ENCODE results near the gene MED26. TPM values are rescaled to one million over a fixed set of nuclear protein-coding genes. Genes with fewer than 3 reads are reported as not detected.

MED26 gene
- total and polyA plus RNA-seq, 2 experiments from 2014 or later: 7.4 to 15.4 TPM

DNA sequence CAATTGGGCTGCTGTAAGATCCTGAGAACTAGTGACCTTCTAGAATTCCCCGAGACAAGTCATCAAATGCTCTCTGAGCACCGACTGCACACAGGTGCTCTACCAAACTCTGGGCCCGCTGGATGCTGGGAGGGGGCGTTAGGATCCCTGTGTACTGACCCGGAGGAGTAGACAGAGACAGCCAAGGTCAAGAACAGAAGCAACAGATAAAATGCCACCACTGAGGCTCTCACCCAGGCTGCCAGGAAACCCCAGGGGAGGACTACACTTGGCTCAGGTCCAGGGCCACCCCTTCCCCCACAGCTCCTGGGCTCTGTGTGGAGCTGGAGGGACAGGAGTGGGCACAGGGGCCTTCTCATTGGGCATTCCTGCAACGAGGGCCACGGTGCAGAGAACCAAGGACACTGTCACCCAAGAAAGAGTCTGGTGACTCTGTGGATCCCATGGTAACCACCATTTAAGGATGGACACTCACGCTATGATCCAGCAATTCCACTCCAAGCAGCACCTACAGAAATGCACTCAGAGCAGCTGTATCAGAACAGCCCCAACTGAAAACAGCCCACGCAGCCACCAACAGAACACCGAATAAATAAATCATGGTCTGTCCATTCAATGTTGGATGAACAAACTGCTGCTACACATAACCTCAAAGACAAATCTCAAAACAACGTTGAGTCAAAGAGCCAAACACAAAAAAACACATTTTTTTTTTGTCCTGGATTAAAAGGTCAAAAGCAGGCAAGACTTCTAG is 39.0 kb downstream of the MED26 start:
- Histone ChIP-seq H3F3A (replicated peaks; ENCODE audit: low read depth) (0 out of 2 replicates have a peak, but pooled peaks cover 4% of the 10 kb centered on the region), H3K4me3 (no peak overlapping the region), H3K4me2 (no peak overlapping the region), H3K79me2 (replicated peaks; ENCODE audit: insufficient read depth) (peaks cover 99% of the 10 kb centered on the region), H3K27me3 (ENCODE audit: insufficient read depth) (no peaks in the 10 kb centered on the region), H3K36me3 (ENCODE audit: insufficient read depth) (no peaks in the 10 kb centered on the region), H3K4me1 (ENCODE audit: insufficient read depth) (peaks cover 46% of the 10 kb centered on the region), H3K9me2 (ENCODE audit: insufficient read depth) (no peaks in the 10 kb centered on the region), H3K27ac (ENCODE audit: low read depth) (peak overlapping the region; percentile 59; the same call in 1 of the 2 replicates), H4K20me1 (replicated peaks; ENCODE audit: insufficient read depth) (peaks cover 50% of the 10 kb centered on the region), H2AFZ (no peak overlapping the region)
- peak overlapping the region; percentile 54 for H3K27ac Mint-ChIP-seq
- ATAC-seq: no peak
- peaks cover 5% of the 10 kb centered on the region for H3K27me3 Mint-ChIP-seq (ENCODE audit: insufficient read depth, low read depth, poor library complexity)
- no peak for TF ChIP-seq POLR2AphosphoS5 (IDR thresholded peaks at IDR 0.05; ENCODE audit: low read depth)
- no peak for TF ChIP-seq NANOG (IDR thresholded peaks at IDR 0.05; ENCODE audit: borderline replicate concordance)
- no peak for TF ChIP-seq CREB1 (CRISPR knock-in tag; IDR thresholded peaks at IDR 0.05; ENCODE audit: low read depth)
- no peak for TF ChIP-seq STAT1 (IDR thresholded peaks at IDR 0.05; ENCODE audit: unreplicated experiment)
- no peak for TF ChIP-seq EZH2phosphoT487 (IDR thresholded peaks at IDR 0.05; ENCODE audit: unreplicated experiment)
- TF ChIP-seq, protein P1, sequence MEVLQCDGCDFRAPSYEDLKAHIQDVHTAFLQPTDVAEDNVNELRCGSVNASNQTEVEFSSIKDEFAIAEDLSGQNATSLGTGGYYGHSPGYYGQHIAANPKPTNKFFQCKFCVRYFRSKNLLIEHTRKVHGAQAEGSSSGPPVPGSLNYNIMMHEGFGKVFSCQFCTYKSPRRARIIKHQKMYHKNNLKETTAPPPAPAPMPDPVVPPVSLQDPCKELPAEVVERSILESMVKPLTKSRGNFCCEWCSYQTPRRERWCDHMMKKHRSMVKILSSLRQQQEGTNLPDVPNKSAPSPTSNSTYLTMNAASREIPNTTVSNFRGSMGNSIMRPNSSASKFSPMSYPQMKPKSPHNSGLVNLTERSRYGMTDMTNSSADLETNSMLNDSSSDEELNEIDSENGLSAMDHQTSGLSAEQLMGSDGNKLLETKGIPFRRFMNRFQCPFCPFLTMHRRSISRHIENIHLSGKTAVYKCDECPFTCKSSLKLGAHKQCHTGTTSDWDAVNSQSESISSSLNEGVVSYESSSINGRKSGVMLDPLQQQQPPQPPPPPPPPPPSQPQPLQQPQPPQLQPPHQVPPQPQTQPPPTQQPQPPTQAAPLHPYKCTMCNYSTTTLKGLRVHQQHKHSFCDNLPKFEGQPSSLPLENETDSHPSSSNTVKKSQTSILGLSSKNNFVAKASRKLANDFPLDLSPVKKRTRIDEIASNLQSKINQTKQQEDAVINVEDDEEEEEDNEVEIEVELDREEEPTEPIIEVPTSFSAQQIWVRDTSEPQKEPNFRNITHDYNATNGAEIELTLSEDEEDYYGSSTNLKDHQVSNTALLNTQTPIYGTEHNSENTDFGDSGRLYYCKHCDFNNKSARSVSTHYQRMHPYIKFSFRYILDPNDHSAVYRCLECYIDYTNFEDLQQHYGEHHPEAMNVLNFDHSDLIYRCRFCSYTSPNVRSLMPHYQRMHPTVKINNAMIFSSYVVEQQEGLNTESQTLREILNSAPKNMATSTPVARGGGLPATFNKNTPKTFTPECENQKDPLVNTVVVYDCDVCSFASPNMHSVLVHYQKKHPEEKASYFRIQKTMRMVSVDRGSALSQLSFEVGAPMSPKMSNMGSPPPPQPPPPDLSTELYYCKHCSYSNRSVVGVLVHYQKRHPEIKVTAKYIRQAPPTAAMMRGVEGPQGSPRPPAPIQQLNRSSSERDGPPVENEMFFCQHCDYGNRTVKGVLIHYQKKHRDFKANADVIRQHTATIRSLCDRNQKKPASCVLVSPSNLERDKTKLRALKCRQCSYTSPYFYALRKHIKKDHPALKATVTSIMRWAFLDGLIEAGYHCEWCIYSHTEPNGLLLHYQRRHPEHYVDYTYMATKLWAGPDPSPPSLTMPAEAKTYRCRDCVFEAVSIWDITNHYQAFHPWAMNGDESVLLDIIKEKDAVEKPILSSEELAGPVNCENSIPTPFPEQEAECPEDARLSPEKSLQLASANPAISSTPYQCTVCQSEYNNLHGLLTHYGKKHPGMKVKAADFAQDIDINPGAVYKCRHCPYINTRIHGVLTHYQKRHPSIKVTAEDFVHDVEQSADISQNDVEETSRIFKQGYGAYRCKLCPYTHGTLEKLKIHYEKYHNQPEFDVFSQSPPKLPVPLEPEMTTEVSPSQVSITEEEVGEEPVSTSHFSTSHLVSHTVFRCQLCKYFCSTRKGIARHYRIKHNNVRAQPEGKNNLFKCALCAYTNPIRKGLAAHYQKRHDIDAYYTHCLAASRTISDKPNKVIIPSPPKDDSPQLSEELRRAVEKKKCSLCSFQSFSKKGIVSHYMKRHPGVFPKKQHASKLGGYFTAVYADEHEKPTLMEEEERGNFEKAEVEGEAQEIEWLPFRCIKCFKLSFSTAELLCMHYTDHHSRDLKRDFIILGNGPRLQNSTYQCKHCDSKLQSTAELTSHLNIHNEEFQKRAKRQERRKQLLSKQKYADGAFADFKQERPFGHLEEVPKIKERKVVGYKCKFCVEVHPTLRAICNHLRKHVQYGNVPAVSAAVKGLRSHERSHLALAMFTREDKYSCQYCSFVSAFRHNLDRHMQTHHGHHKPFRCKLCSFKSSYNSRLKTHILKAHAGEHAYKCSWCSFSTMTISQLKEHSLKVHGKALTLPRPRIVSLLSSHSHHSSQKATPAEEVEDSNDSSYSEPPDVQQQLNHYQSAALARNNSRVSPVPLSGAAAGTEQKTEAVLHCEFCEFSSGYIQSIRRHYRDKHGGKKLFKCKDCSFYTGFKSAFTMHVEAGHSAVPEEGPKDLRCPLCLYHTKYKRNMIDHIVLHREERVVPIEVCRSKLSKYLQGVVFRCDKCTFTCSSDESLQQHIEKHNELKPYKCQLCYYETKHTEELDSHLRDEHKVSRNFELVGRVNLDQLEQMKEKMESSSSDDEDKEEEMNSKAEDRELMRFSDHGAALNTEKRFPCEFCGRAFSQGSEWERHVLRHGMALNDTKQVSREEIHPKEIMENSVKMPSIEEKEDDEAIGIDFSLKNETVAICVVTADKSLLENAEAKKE (CRISPR knock-in tag; IDR thresholded peaks at IDR 0.05): no peak
- TF ChIP-seq ZNF114 (CRISPR knock-in tag; IDR thresholded peaks at IDR 0.05): no peak
- TF ChIP-seq, protein P2, sequence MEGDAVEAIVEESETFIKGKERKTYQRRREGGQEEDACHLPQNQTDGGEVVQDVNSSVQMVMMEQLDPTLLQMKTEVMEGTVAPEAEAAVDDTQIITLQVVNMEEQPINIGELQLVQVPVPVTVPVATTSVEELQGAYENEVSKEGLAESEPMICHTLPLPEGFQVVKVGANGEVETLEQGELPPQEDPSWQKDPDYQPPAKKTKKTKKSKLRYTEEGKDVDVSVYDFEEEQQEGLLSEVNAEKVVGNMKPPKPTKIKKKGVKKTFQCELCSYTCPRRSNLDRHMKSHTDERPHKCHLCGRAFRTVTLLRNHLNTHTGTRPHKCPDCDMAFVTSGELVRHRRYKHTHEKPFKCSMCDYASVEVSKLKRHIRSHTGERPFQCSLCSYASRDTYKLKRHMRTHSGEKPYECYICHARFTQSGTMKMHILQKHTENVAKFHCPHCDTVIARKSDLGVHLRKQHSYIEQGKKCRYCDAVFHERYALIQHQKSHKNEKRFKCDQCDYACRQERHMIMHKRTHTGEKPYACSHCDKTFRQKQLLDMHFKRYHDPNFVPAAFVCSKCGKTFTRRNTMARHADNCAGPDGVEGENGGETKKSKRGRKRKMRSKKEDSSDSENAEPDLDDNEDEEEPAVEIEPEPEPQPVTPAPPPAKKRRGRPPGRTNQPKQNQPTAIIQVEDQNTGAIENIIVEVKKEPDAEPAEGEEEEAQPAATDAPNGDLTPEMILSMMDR (conservative IDR thresholded peaks at IDR 0.05; ENCODE audit: low read depth in 2 of 2): no peak
- peaks cover 80% of the 10 kb centered on the region for H3K4me1 Mint-ChIP-seq
- DNase-seq (ENCODE audit: low spot score): no peak
- H3K4me3 Mint-ChIP-seq: no peak overlapping the region
- H3K9me3 Mint-ChIP-seq: no peaks in the 10 kb centered on the region
- H3K36me3 Mint-ChIP-seq (ENCODE audit: low read depth): no peaks in the 10 kb centered on the region; the same call in 2 of the 3 replicates
